Activated naive CD4-positive, alpha-beta T cell treated with anti-CD3 and anti-CD28 coated beads for 36 hours (primary cell): ENCODE data around the gene TRMT44. TPM values are rescaled to one million over a fixed set of nuclear protein-coding genes. Genes with fewer than 3 reads are reported as not detected.
"Not testable (repeated sequence)": the region's sequence is repeated elsewhere in the genome, so short reads cannot be mapped to it uniquely, and the experiment has no call there.

ENCODE experiments used
- CTCF ChIA-PET: fragments of 350-600 bp; sonication (Branson Sonifier 250); formaldehyde crosslinking; loops from one replicate; lab custom pipeline; 2021; ENCODE audit warnings: antibody characterized with exemption; lab: Charles Lee
- DNase-seq: peaks from one replicate; pipeline ENCODE4 v3.0.0-alpha.2; 2020
- H3K27ac Mint-ChIP-seq: one replicate; pipeline ENCODE4 v1.8.0; 2021; ENCODE audit warnings: mild to moderate bottlenecking, mixed read lengths
- H3K27me3 Mint-ChIP-seq: one replicate; pipeline ENCODE4 v1.8.0; 2021; ENCODE audit warnings: low read depth, mixed read lengths
- H3K36me3 Mint-ChIP-seq: one replicate; pipeline ENCODE4 v1.8.0; 2021; ENCODE audit warnings: low read depth, mixed read lengths
- H3K4me1 Mint-ChIP-seq: one replicate; pipeline ENCODE4 v1.8.0; 2021; ENCODE audit warnings: low read depth, mixed read lengths
- H3K4me3 Mint-ChIP-seq: one replicate; pipeline ENCODE4 v1.8.0; 2021; ENCODE audit warnings: mild to moderate bottlenecking, moderate library complexity, mixed read lengths
- H3K9me3 Mint-ChIP-seq: one replicate; pipeline ENCODE4 v1.8.0; 2021; ENCODE audit warnings: mixed read lengths
- intact Hi-C: fragments of 100-400 bp; cut with micrococcal nuclease; formaldehyde crosslinking; loops from one replicate; pipeline ENCODE4 v1.15.1; 2023
- total RNA-seq, 2 experiments: library from RNA; stranded (reverse); gene quantifications; one replicate each; pipeline ENCODE4 v1.2.3, GENCODE V29; 2021

Gene TRMT44
- total RNA-seq, 2 experiments from 2014 or later: 13.1 to 14.5 TPM

GRCh38 chr4:8506006-8506372, 65.4 kb downstream of the TRMT44 start:
- Mint-ChIP-seq H3K9me3 (no peaks in the 10 kb centered on the region), H3K4me3 (no peak overlapping the region), H3K27me3 (no peaks in the 10 kb centered on the region), H3K4me1 (no peaks in the 10 kb centered on the region), H3K27ac (no peak overlapping the region), H3K36me3 (peaks cover 2% of the 10 kb centered on the region)
- no peak for DNase-seq
- intact Hi-C loops: no loop called here
- CTCF ChIA-PET: no interaction called here

GRCh38 chr4:8506373-8507195, 66.0 kb downstream of the TRMT44 start:
- Mint-ChIP-seq H3K4me3 (no peak overlapping the region), H3K4me1 (no peaks in the 10 kb centered on the region), H3K36me3 (peaks cover 2% of the 10 kb centered on the region), H3K27ac (no peak overlapping the region), H3K9me3 (no peaks in the 10 kb centered on the region), H3K27me3 (no peaks in the 10 kb centered on the region)
- DNase-seq: no peak
- intact Hi-C loops: no loop called here
- CTCF ChIA-PET: no interaction called here

GRCh38 chr4:8507196-8507570, 66.6 kb downstream of the TRMT44 start:
- Mint-ChIP-seq H3K36me3 (peaks cover 2% of the 10 kb centered on the region), H3K4me1 (no peaks in the 10 kb centered on the region), H3K9me3 (no peaks in the 10 kb centered on the region), H3K4me3 (no peak overlapping the region), H3K27ac (no peak overlapping the region), H3K27me3 (no peaks in the 10 kb centered on the region)
- CTCF ChIA-PET: no interaction called here
- intact Hi-C loops: no loop called here
- no peak for DNase-seq

GRCh38 chr4:8507624-8508023, 67.0 kb downstream of the TRMT44 start:
- Mint-ChIP-seq H3K36me3 (peaks cover 3% of the 10 kb centered on the region), H3K4me3 (no peak overlapping the region), H3K9me3 (peaks cover 1% of the 10 kb centered on the region), H3K4me1 (no peaks in the 10 kb centered on the region), H3K27ac (no peak overlapping the region), H3K27me3 (no peaks in the 10 kb centered on the region)
- intact Hi-C loops: no loop called here
- CTCF ChIA-PET: no interaction called here
- no peak for DNase-seq

GRCh38 chr4:8508266-8508665, 67.7 kb downstream of the TRMT44 start:
- Mint-ChIP-seq H3K9me3 (peaks cover 7% of the 10 kb centered on the region), H3K27ac (no peak overlapping the region), H3K36me3 (peaks cover 3% of the 10 kb centered on the region), H3K27me3 (no peaks in the 10 kb centered on the region), H3K4me3 (no peak overlapping the region), H3K4me1 (no peaks in the 10 kb centered on the region)
- CTCF ChIA-PET: no interaction called here
- intact Hi-C loops: no loop called here
- DNase-seq: no peak

- no peaks in the 10 kb centered on the region for H3K27me3 Mint-ChIP-seq
- H3K4me1 Mint-ChIP-seq: no peaks in the 10 kb centered on the region
- CTCF ChIA-PET: no interaction called here
- no peak for DNase-seq
- no peak overlapping the region for H3K4me3 Mint-ChIP-seq
- H3K9me3 Mint-ChIP-seq: peaks cover 12% of the 10 kb centered on the region
- H3K27ac Mint-ChIP-seq: no peak overlapping the region
- H3K36me3 Mint-ChIP-seq: peaks cover 5% of the 10 kb centered on the region
- intact Hi-C loops: no loop called here
Measured at GRCh38 chr4:8508740-8509139, 68.2 kb downstream of the TRMT44 start.

- H3K27ac Mint-ChIP-seq: no peak overlapping the region
- H3K4me1 Mint-ChIP-seq: no peaks in the 10 kb centered on the region
- H3K27me3 Mint-ChIP-seq: no peaks in the 10 kb centered on the region
- intact Hi-C loops: no loop called here
- DNase-seq: no peak
- H3K4me3 Mint-ChIP-seq: no peak overlapping the region
- H3K36me3 Mint-ChIP-seq: peaks cover 5% of the 10 kb centered on the region
- CTCF ChIA-PET: no interaction called here
- peaks cover 15% of the 10 kb centered on the region for H3K9me3 Mint-ChIP-seq
Measured at GRCh38 chr4:8509311-8509950, 68.9 kb downstream of the TRMT44 start.

- no peak for DNase-seq
- Mint-ChIP-seq H3K4me1 (no peaks in the 10 kb centered on the region), H3K9me3 (peaks cover 15% of the 10 kb centered on the region), H3K27ac (no peak overlapping the region), H3K4me3 (no peak overlapping the region), H3K27me3 (no peaks in the 10 kb centered on the region), H3K36me3 (peaks cover 5% of the 10 kb centered on the region)
- CTCF ChIA-PET: no interaction called here
- intact Hi-C loops: no loop called here
Measured at GRCh38 chr4:8510191-8510590, 69.6 kb downstream of the TRMT44 start.

- intact Hi-C loops: no loop called here
- CTCF ChIA-PET: no interaction called here
Measured at GRCh38 chr4:8510611-8511285, 70.2 kb downstream of the TRMT44 start.

GRCh38 chr4:8512510-8512909, 71.9 kb downstream of the TRMT44 start:
- Mint-ChIP-seq H3K27ac (no peak overlapping the region), H3K4me1 (no peaks in the 10 kb centered on the region), H3K27me3 (no peaks in the 10 kb centered on the region), H3K4me3 (no peak overlapping the region), H3K36me3 (peaks cover 5% of the 10 kb centered on the region), H3K9me3 (peaks cover 15% of the 10 kb centered on the region)
- no peak for DNase-seq
- CTCF ChIA-PET: no interaction called here
- intact Hi-C loops: no loop called here

More at GRCh38 chr4:8510611-8511285, 70.2 kb downstream of the TRMT44 start:
- Mint-ChIP-seq H3K36me3 (peaks cover 5% of the 10 kb centered on the region), H3K27me3 (no peaks in the 10 kb centered on the region), H3K9me3 (peaks cover 15% of the 10 kb centered on the region), H3K4me1 (no peaks in the 10 kb centered on the region), H3K4me3 (no peak overlapping the region), H3K27ac (no peak overlapping the region)
- no peak for DNase-seq

GRCh38 chr4:8513080-8513479, 72.5 kb downstream of the TRMT44 start:
- DNase-seq, H3K27ac Mint-ChIP-seq, H3K4me3 Mint-ChIP-seq, intact Hi-C loops, H3K36me3 Mint-ChIP-seq, CTCF ChIA-PET, H3K27me3 Mint-ChIP-seq, H3K4me1 Mint-ChIP-seq: not testable (repeated sequence)
- H3K9me3 Mint-ChIP-seq: peaks cover 15% of the 10 kb centered on the region

GRCh38 chr4:8513931-8514330, 73.4 kb downstream of the TRMT44 start:
- intact Hi-C loops: no loop called here
- Mint-ChIP-seq H3K36me3 (peaks cover 5% of the 10 kb centered on the region), H3K9me3 (peaks cover 15% of the 10 kb centered on the region)

More at GRCh38 chr4:8513931-8514330, 73.4 kb downstream of the TRMT44 start:
- Mint-ChIP-seq H3K27me3 (no peaks in the 10 kb centered on the region), H3K4me3 (no peak overlapping the region), H3K4me1 (no peaks in the 10 kb centered on the region), H3K27ac (no peak overlapping the region)
- CTCF ChIA-PET: interaction anchor here (0.7 kb wide), 1 partner anchor 20 kb away, joined by 3 read pairs; no protein-coding TSS in a partner anchor
- DNase-seq: no peak
